Medulla oblongata (tissue), 1 donor: Measurements from ENCODE around the gene KSR2.
"Not testable (repeated sequence)": the region's sequence is repeated elsewhere in the genome, so short reads cannot be mapped to it uniquely, and the experiment has no call there.

Source experiments
- DNase-seq: peaks from one replicate; pipeline ENCODE4 v3.0.0-alpha.2; 2015; ENCODE audit errors: extremely low spot score

KSR2 gene

GRCh38 chr12:117629454-117629853, 339.3 kb downstream of the KSR2 start:
- no peak for DNase-seq

DNA sequence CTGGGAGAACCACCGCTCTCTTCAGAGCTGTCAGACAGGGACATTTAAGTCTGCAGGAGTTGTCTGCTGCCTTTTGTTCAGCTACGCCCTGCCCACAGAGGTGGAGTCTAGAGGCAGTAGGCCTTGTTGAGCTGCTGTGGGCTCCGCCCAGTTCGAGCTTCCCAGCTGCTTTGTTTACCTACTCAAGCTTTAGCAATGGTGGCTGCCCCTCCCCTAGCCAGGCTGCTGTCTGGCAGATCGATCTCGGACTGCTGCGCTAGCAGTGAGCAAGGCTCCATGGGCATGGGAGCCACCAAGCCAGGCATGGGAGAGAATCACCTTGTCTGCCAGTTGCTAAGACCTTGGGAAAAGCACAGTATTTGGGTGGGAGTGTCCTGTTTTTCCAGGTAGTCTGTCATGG, 340.1 kb downstream of the KSR2 start:
- not testable (repeated sequence) for DNase-seq

GRCh38 chr12:117622741-117623140, 346.0 kb downstream of the KSR2 start:
- no peak for DNase-seq

DNA sequence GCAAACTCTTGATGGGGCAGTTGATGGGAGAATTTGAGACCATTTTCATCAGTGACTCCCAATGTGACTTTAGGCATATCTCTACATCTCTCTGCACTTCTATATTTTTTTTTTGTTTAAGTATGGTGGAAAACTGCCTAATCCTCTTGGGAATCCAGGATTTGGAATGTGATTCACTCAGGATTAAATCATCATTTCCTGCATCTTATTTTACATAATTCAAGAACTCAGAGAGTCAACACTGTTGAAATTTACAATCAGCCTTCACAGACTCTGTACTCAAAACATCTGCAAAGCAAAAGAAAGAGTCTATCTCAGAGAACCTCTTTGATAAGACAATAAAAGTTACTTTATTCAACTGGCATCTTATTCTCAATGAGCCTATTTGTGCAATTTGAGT, 346.7 kb downstream of the KSR2 start:
- no peak for DNase-seq

- DNase-seq = no peak
Measured at GRCh38 chr12:117607778-117608177, 361.0 kb downstream of the KSR2 start.

- DNase-seq = no peak
Measured at GRCh38 chr12:117606945-117607344, 361.8 kb downstream of the KSR2 start.

DNA sequence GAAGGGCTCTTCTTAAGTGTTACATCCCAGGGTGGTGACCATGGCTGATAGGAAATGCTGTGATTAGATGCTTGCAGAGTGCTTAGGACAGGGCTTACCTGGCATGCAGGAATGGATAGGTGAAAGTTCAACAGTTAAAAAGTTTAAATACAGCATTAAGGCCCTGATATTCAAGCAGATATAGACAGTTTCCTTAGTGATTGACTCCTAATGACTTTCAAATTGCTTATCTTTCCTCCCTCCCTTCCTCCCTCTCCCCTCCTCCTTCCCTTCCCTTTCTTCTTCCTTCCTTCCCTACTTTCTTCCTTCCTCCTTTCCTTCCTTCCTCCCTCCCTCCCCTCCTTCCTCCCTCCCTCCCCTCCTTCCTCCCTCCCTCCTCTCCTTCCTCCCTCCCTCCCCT, 362.8 kb downstream of the KSR2 start:
- no peak for DNase-seq

DNA sequence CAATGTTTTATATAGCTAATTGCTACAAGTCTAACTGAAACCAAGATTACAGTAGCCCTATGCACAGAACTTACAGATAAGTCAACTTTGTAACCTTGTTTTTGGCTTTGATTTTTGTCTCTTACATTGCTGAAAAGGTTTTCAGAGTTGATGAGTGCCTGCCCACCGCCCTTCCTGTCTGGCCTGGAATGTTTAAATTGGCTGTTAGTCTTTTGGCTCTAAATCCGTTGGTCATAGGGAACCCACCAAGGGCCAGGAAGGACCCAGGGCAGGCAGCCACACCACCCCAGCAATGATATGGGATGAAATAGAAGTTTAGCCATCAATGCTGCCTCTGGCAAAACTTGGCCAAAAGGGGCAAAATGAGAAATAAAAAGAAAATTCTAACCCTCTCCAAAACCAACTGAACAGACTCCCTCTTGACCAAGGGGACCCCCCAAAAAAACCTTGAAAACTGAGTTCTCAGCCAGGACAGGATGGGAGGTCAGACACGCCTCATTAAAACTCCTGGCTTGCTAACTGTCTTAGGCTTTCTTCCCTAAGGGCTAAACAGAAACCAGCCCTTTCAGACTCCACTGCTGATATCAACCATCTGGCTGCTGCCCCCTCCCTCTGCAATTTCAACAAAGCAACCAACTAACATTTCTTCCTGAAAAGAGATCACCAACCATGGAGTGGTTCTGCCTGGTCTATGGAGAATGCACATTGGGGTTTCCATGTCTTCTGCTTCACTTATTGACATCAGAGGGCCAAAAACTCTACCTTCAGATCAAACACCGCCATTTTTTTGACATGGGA, 365.3 kb downstream of the KSR2 start:
- DNase-seq = no peak

DNA sequence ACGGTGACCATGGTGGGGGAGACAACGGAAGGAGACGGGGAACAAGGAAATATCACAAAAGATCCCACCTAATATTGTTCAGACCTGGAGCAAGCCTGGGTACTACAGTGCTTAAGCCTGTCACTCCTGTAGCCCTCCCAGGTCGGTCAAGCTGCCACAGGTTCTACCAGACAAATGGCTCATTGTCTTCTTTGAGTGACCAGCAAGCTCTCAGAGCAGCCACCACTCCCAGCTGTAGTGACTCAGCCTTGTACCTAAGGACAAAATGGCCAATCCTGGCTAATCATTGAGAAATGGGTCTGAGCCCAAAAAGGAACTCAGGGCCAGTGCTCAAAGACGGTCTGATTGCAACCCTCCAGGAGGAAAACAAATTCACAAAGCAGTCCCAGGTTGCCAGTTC, 368.9 kb downstream of the KSR2 start:
- no peak for DNase-seq

DNA sequence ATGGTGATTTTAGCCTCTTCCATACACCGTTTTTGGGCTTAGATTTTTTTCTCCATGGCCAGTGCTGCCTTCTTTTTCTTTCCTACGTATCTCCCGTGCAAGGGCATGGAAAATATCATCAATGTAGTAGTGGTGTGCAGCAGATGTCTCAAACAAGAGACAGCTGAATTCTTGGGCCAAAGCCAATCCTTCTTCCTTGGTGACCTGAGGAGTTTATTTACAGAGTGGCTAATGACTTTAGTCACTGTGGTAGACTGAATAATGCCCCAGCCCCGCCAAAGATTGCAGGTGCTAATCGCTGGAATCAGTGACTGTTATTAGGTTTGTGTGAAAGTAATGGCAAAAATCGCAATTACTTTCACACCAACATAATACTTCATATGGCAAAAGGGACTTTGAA, 371.8 kb downstream of the KSR2 start:
- DNase-seq = no peak

- no peak for DNase-seq
Measured at GRCh38 chr12:117595751-117596150, 373.0 kb downstream of the KSR2 start.

- no peak for DNase-seq
Measured at GRCh38 chr12:117594481-117594880, 374.3 kb downstream of the KSR2 start.

GRCh38 chr12:117593815-117594400, 374.9 kb downstream of the KSR2 start:
- DNase-seq = no peak

DNA sequence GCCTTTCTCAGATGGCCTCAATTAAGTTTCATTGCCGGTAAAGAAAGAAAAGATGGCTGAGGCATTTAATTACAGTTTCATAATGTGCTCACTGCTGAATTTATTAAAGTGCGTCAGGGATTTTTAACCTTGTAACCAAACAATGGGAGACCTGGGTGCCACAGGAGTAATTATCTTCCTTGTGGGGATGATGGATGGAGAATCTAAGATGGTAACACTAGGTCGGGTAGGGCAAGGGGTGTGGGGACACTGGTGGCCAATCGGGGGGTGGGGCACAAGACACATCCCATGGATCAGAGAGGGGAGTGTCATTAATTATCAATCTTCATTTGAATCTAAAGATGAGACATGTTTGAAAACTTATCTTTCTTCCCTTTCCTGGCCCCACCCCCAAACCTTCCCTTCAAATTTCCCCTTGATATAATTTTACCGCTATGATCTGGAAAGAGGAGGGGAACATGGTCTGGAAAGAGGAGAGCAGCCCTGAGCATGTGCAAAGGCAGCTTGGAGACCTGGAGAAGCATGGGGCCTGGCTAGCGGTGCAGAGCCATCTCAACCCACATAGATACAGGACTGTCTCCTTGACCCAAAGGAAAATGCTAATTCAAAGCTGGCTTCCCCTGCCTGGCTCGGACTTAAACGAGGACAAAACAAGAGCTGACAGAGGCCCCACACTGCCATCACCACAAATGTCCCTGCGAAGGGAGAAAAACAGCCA, 376.0 kb downstream of the KSR2 start:
- DNase-seq = no peak

GRCh38 chr12:117590999-117591398, 377.8 kb downstream of the KSR2 start:
- DNase-seq = no peak

- no peak for DNase-seq
Measured at GRCh38 chr12:117590386-117590785, 378.4 kb downstream of the KSR2 start.

DNA sequence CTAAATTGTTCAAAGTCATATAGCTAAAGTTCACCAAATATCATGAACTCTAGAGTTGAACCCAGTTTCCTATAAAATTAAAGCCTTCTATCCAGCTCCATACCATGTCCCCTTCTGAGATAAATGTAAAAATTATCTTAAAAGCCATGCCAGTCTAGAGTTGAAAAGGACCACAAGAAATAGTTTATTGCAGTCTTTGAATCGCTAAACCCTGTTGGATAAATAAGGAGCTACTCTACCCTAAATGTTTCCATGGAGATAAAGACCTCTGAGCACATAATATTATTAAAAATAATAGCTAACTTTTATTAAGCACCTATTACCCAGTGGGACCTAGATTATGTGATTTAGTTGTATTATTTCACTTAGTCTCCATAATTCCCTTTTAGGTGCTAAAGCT, 379.8 kb downstream of the KSR2 start:
- DNase-seq = no peak

- peak; percentile 54 for DNase-seq
Measured at GRCh38 chr12:117587631-117588287, 381.0 kb downstream of the KSR2 start.

DNA sequence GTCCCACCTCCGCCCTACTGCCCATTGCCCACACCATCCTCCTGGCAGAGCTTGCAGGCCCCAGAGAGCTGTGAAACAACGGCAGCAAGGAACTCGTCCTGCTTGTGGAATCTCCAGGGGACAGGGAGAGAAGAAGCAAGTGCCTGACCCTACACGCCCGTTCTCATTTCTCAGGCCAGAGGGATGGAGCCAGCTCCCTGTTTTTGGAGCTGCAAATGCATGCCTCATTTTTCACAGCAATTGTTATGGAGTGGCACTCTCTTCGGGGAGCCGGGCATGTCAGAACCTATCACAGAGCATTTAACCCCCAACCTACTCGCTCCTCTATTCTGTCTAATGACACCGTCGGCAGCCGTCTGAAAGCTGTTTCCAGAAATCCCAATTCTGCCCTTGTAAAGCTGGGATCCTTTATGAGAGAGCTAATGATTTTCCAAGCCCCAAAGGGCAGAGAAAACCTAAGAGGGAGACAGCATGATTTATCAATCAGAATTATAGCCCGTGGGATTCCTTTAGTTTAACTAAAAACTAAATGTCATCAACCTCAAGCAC, 385.0 kb downstream of the KSR2 start:
- DNase-seq = no peak

- DNase-seq = no peak
Measured at GRCh38 chr12:117583092-117583491, 385.7 kb downstream of the KSR2 start.

DNA sequence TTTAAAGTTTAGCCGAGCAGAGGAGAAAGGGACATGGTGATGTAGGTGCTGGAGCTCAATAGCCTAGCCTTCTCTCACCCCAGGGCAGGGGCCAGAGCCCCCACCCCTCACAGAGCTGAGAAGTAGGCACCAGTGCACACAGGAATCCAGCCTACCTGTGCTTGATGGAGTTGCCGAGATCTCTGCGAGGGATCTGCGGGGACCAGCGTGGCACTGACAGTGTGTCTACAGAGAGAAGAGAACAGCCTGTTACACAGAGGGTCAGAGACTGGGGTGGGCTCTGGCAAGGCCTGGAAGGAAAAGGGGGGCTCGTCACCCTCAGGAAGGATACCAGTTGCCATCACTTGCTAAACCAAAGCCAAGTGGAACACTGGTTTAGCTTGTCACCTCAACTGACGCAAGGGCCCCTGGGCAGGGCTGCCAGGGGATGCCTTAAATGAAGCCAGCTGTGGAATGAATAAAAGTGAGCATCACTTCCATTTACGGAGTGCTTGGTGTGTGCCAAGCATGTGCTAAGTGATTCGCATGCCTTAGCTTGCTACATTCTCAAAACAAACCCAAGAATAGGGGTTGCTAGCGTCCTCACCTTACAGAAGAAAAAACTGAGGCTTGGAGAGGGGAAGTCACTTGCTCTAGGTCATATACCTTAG, 386.5 kb downstream of the KSR2 start:
- DNase-seq = no peak

- peak; percentile 33 for DNase-seq
Measured at GRCh38 chr12:117580718-117581062, 388.1 kb downstream of the KSR2 start.
